Endodermal cell (in vitro differentiated cells): ENCODE measurements around the gene ATG2B. TPM values are rescaled to one million over a fixed set of nuclear protein-coding genes. Genes with fewer than 3 reads are reported as not detected.

Experiments used
- DNase-seq: peaks from one replicate; pipeline ENCODE4 v3.0.0-alpha.2; 2017
- H3K27ac ChIP-seq: 2 replicates; pipeline ENCODE4 v1.5.1; 2013; ENCODE audit warnings: mild to moderate bottlenecking, low read depth, low read length, moderate library complexity
- H3K27me3 ChIP-seq: 2 replicates; pipeline ENCODE4 v1.6.1; 2013; ENCODE audit warnings: mild to moderate bottlenecking, low read length, moderate library complexity; ENCODE audit not compliant: insufficient read depth, control insufficient read depth, poor library complexity, severe bottlenecking
- H3K36me3 ChIP-seq: 2 replicates; pipeline ENCODE4 v1.7.0; 2013; ENCODE audit warnings: mild to moderate bottlenecking, low read length, moderate library complexity; ENCODE audit not compliant: control insufficient read depth, insufficient read depth
- H3K4me1 ChIP-seq: one replicate; pipeline ENCODE4 v1.7.0; 2013; ENCODE audit warnings: low read length; ENCODE audit not compliant: control insufficient read depth, insufficient read depth
- H3K4me3 ChIP-seq: 2 replicates; pipeline ENCODE4 v1.5.1; 2013; ENCODE audit warnings: mild to moderate bottlenecking, low read length, moderate library complexity
- H3K9ac ChIP-seq: 2 replicates; pipeline ENCODE4 v1.6.1; 2013; ENCODE audit warnings: mild to moderate bottlenecking, low read length, moderate library complexity; ENCODE audit not compliant: poor library complexity, severe bottlenecking; ENCODE audit errors: extremely low read depth
- H3K9me3 ChIP-seq: 2 replicates; pipeline ENCODE4 v1.6.1; 2013; ENCODE audit warnings: mild to moderate bottlenecking, low read length, moderate library complexity; ENCODE audit not compliant: control insufficient read depth
- H3K27ac Mint-ChIP-seq: 2 replicates; pipeline ENCODE4 v1.8.0; 2020; ENCODE audit warnings: mixed read lengths
- H3K27me3 Mint-ChIP-seq: 2 replicates; pipeline ENCODE4 v1.8.0; 2021; ENCODE audit warnings: mild to moderate bottlenecking, mixed read lengths; ENCODE audit not compliant: insufficient read depth
- H3K36me3 Mint-ChIP-seq: 2 replicates; pipeline ENCODE4 v1.8.0; 2020; ENCODE audit warnings: low read depth, mixed read lengths
- H3K4me1 Mint-ChIP-seq: 2 replicates; pipeline ENCODE4 v1.8.0; 2020; ENCODE audit warnings: mixed read lengths
- H3K4me3 Mint-ChIP-seq: 2 replicates; pipeline ENCODE4 v1.8.0; 2020; ENCODE audit warnings: mild to moderate bottlenecking, moderate library complexity, mixed read lengths
- H3K9me3 Mint-ChIP-seq: 2 replicates; pipeline ENCODE4 v1.8.0; 2020; ENCODE audit warnings: mild to moderate bottlenecking, mixed read lengths
- CTCF ChIP-seq: fragments of 200-600 bp; sonication (generic); conservative IDR thresholded peaks from 2 replicates; pipeline ENCODE4 v1.5.0; 2021; ENCODE audit warnings: antibody characterized with exemption, mild to moderate bottlenecking
- WGBS, 2 experiments: methylation state at CpG; one replicate each; pipeline versions ENCODE4 v1.1.5 to v1.1.7; 2013; ENCODE audit warnings: missing lambda C conversion rate in 2 of 2, mixed read lengths in 1 of 2; ENCODE audit not compliant: insufficient coverage in 1 of 2, insufficient read length in 1 of 2; 5-methylcytosine and 5-hydroxymethylcytosine counted together
- total RNA-seq, 2 donors: library from RNA; stranded (reverse); fragmentation: NEBNext Ultra II Directional in 1 of 2; extraction: Animal tissue kit (Norgen Biotek cat#: 25700) in 1 of 2; gene quantifications; 2 replicates in 1 of 2; 3 replicates in 1 of 2; pipeline ENCODE4 v1.2.1, GENCODE V29; 2021

Gene ATG2B
- total RNA-seq, 2 donors from 2014 or later: 9.7 to 14.1 TPM

- 100% methylated on average over 1 of the region's 2 CpGs for WGBS, 2 experiments
- no peak for DNase-seq
- no peaks in the 10 kb centered on the region for H3K9me3 ChIP-seq
- H3K9me3 Mint-ChIP-seq: no peaks in the 10 kb centered on the region
- no peak overlapping the region for H3K27ac ChIP-seq
- no peaks in the 10 kb centered on the region for H3K36me3 ChIP-seq
- H3K4me3 ChIP-seq: no peak overlapping the region
- no peak overlapping the region for H3K27ac Mint-ChIP-seq
- peaks cover 10% of the 10 kb centered on the region for H3K4me1 Mint-ChIP-seq
- H3K27me3 ChIP-seq: no peaks in the 10 kb centered on the region
- H3K4me1 ChIP-seq: no peaks in the 10 kb centered on the region
- no peak for TF ChIP-seq CTCF
- peaks cover 2% of the 10 kb centered on the region for H3K36me3 Mint-ChIP-seq
- no peaks in the 10 kb centered on the region for H3K27me3 Mint-ChIP-seq
- H3K9ac ChIP-seq: no peak overlapping the region
- no peak overlapping the region for H3K4me3 Mint-ChIP-seq
Observed at GRCh38 chr14:96345669-96346068, 17.5 kb downstream of the ATG2B start.

- Histone ChIP-seq H3K27me3 (no peaks in the 10 kb centered on the region), H3K36me3 (peaks cover 16% of the 10 kb centered on the region), H3K27ac (no peak overlapping the region), H3K4me3 (no peak overlapping the region), H3K4me1 (no peaks in the 10 kb centered on the region), H3K9me3 (no peaks in the 10 kb centered on the region), H3K9ac (no peak overlapping the region)
- H3K9me3 Mint-ChIP-seq: no peaks in the 10 kb centered on the region
- no peaks in the 10 kb centered on the region for H3K27me3 Mint-ChIP-seq
- H3K4me1 Mint-ChIP-seq: no peaks in the 10 kb centered on the region
- WGBS, 2 experiments: 79 to 90% methylated on average over 2 of the region's 3 CpGs
- H3K27ac Mint-ChIP-seq: no peak overlapping the region
- H3K36me3 Mint-ChIP-seq: peaks cover 21% of the 10 kb centered on the region
- no peak for TF ChIP-seq CTCF
- no peak for DNase-seq
- H3K4me3 Mint-ChIP-seq: no peak overlapping the region
Observed at GRCh38 chr14:96341323-96341722, 21.8 kb downstream of the ATG2B start.

- Mint-ChIP-seq H3K36me3 (peaks cover 21% of the 10 kb centered on the region), H3K4me3 (no peak overlapping the region), H3K9me3 (no peaks in the 10 kb centered on the region), H3K4me1 (no peaks in the 10 kb centered on the region), H3K27ac (no peak overlapping the region), H3K27me3 (no peaks in the 10 kb centered on the region)
- peaks cover 16% of the 10 kb centered on the region for H3K36me3 ChIP-seq
- no peaks in the 10 kb centered on the region for H3K27me3 ChIP-seq
- no peak overlapping the region for H3K9ac ChIP-seq
- WGBS, 2 experiments: 83% methylated on average over 1 of the region's 1 CpG; no CpG with 5 or more reads in 1 of the 2 experiments
- no peaks in the 10 kb centered on the region for H3K4me1 ChIP-seq
- no peak overlapping the region for H3K27ac ChIP-seq
- no peak for DNase-seq
- no peak for TF ChIP-seq CTCF
- H3K4me3 ChIP-seq: no peak overlapping the region
- H3K9me3 ChIP-seq: no peaks in the 10 kb centered on the region
Observed at GRCh38 chr14:96338551-96338950, 24.6 kb downstream of the ATG2B start.
